Endothelial cell of umbilical vein (primary cell): ENCODE data around the gene NTN1.

Experiments used
- GATA2 ChIP-seq: IDR thresholded peaks from 2 replicates; pipeline ENCODE4 v1.7.0; 2011; ENCODE audit warnings: low read depth, mild to moderate bottlenecking, moderate library complexity, mixed read lengths, low read length; ENCODE audit not compliant: insufficient read length, insufficient read depth
- MYC ChIP-seq: IDR thresholded peaks from one replicate; pipeline ENCODE4 v1.6.1; 2011; ENCODE audit warnings: mild to moderate bottlenecking, low read depth, low read length
- TF ChIP-seq, protein P1 (sequence below), 2 donors: IDR thresholded peaks; 1 replicate in 1 of 2; 2 replicates in 1 of 2; pipeline ENCODE4 v1.5.1; 2011; ENCODE audit warnings: low read length in 2 of 2, mild to moderate bottlenecking in 2 of 2, moderate library complexity in 2 of 2, control low read depth in 1 of 2, inconsistent platforms in 1 of 2, low read depth in 1 of 2; ENCODE audit not compliant: insufficient read depth in 1 of 2; ENCODE audit errors: extremely low read depth in 1 of 2

DNA sequence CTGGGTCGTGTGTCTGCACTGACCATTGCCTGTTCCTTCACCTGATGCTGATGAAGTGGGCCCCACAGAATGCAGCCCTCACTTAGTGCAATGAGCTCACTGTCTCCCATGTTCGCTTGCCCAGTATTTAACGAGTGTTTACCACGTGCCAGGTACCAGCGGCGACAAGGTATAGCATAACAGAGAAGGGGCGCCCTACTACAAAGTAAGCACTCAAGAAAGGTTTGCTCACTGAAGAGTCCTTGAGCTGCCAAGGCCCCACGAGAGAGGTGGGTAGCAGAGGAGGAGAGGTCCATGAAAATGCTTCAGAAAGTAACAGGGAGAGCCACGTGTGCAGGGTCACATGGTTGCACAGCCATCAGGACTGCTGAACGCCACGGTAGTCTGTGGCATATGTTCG lies 230.0 kb downstream of the NTN1 start:
- TF ChIP-seq, protein P1, sequence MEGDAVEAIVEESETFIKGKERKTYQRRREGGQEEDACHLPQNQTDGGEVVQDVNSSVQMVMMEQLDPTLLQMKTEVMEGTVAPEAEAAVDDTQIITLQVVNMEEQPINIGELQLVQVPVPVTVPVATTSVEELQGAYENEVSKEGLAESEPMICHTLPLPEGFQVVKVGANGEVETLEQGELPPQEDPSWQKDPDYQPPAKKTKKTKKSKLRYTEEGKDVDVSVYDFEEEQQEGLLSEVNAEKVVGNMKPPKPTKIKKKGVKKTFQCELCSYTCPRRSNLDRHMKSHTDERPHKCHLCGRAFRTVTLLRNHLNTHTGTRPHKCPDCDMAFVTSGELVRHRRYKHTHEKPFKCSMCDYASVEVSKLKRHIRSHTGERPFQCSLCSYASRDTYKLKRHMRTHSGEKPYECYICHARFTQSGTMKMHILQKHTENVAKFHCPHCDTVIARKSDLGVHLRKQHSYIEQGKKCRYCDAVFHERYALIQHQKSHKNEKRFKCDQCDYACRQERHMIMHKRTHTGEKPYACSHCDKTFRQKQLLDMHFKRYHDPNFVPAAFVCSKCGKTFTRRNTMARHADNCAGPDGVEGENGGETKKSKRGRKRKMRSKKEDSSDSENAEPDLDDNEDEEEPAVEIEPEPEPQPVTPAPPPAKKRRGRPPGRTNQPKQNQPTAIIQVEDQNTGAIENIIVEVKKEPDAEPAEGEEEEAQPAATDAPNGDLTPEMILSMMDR (IDR thresholded peaks at IDR 0.05; ENCODE audit: extremely low read depth in 1 of 2, insufficient read depth in 1 of 2, low read depth in 1 of 2, low read length in 2 of 2), result no peak
- TF ChIP-seq GATA2 (no peak), MYC (no peak)
